Breast epithelium (tissue), 3 donors: ENCODE measurements around the gene AOPEP.

Source experiments
- CTCF ChIP-seq, 3 donors: fragments of 450-650 bp; IDR thresholded peaks; one replicate each; pipeline ENCODE4 v1.5.1; 2016 to 2017; ENCODE audit warnings: antibody characterized with exemption in 3 of 3, mild to moderate bottlenecking in 3 of 3, moderate library complexity in 3 of 3
- POLR2A ChIP-seq: fragments of 450-650 bp; IDR thresholded peaks from one replicate; pipeline ENCODE4 v1.6.1; 2016; ENCODE audit warnings: antibody characterized with exemption, mild to moderate bottlenecking, moderate library complexity
- POLR2AphosphoS5 ChIP-seq, 3 donors: sonication (generic); formaldehyde crosslinking; IDR thresholded peaks; one replicate each; pipeline ENCODE4 v1.6.1; 2017; ENCODE audit warnings: antibody characterized with exemption in 3 of 3

- TF ChIP-seq POLR2A (no peak), CTCF (IDR thresholded peaks at IDR 0.05) (no peak), POLR2AphosphoS5 (IDR thresholded peaks at IDR 0.05) (no peak)
These were observed 21.3 kb upstream of the AOPEP start for GRCh38 chr9:94705162-94705702.
